A673 (cell line): ENCODE results near the gene CXCR3.

ENCODE experiments used
- CTCF ChIP-seq: fragments of 300-800, 200-600 bp; sonication (generic); conservative IDR thresholded peaks from 2 replicates; pipeline ENCODE4 v1.5.1; 2017; ENCODE audit warnings: low read depth, mild to moderate bottlenecking, antibody characterized with exemption, low read length, moderate library complexity, mixed read lengths
- EZH2 ChIP-seq: fragments of 200-600 bp; sonication (generic); IDR thresholded peaks from 2 replicates; pipeline ENCODE4 v1.6.1; 2017; ENCODE audit warnings: borderline replicate concordance, low read depth, mild to moderate bottlenecking, mixed read lengths, antibody characterized with exemption, low read length; ENCODE audit not compliant: poor library complexity, severe bottlenecking

- TF ChIP-seq CTCF, result no peak
- TF ChIP-seq EZH2, result no peak
Measured at GRCh38 chrX:71577682-71578081, 40.6 kb downstream of the CXCR3 start.
